HUES6 (cell line): Measurements from ENCODE around the gene SERBP1.
"Not testable (repeated sequence)": the region's sequence is repeated elsewhere in the genome, so short reads cannot be mapped to it uniquely, and the experiment has no call there.

ENCODE experiments used
- H3K27ac ChIP-seq: 2 replicates; pipeline ENCODE4 v1.7.0; 2013; ENCODE audit warnings: low read depth, mild to moderate bottlenecking, low read length, inconsistent platforms
- H3K27me3 ChIP-seq: 2 replicates; pipeline ENCODE4 v1.6.1; 2013; ENCODE audit warnings: low read length; ENCODE audit not compliant: control insufficient read depth, insufficient read depth
- H3K36me3 ChIP-seq: 2 replicates; pipeline ENCODE4 v1.6.1; 2013; ENCODE audit warnings: low read length; ENCODE audit not compliant: control insufficient read depth, insufficient read depth
- H3K4me1 ChIP-seq: 2 replicates; pipeline ENCODE4 v1.6.1; 2013; ENCODE audit warnings: low read length; ENCODE audit not compliant: control insufficient read depth, insufficient read depth
- H3K4me3 ChIP-seq: 2 replicates; pipeline ENCODE4 v1.5.1; 2013; ENCODE audit warnings: low read depth, low read length
- H3K9ac ChIP-seq: one replicate; pipeline ENCODE4 v1.6.1; 2013; ENCODE audit warnings: mild to moderate bottlenecking, low read length
- H3K9me3 ChIP-seq: 2 replicates; pipeline ENCODE4 v1.6.1; 2013; ENCODE audit warnings: low read depth, low read length; ENCODE audit not compliant: control insufficient read depth, insufficient read depth

SERBP1 gene

GRCh38 chr1:67429011-67429527, 1.1 kb downstream of the SERBP1 start:
- Histone ChIP-seq H3K4me3 (peak overlapping the region; percentile 79), H3K27ac (peak overlapping the region; percentile 87), H3K27me3 (no peaks in the 10 kb centered on the region), H3K4me1 (peaks cover 14% of the 10 kb centered on the region), H3K36me3 (peaks cover 55% of the 10 kb centered on the region), H3K9me3 (no peaks in the 10 kb centered on the region), H3K9ac (peak overlapping the region; percentile 98)

DNA sequence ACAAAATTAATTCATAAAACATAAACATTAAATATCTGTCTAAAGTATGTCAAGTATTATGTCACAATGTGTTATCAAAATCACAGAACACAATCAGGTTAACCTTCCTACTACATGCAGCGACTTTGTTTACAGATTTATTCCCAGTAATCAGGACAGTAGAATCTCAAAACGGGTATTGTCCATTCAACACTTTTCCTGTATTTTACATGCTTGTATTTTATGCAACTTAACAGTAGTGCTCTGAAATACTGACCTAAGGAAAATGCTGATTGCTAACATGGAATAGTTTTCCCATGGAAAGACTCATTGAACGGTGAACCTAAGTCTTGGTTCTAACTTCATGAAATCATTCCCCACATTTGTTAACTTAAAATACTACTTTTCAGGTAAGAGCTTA, 2.3 kb downstream of the SERBP1 start:
- H3K4me3 ChIP-seq = peak overlapping the region; percentile 79
- peak overlapping the region; percentile 56 for H3K9ac ChIP-seq
- H3K27ac ChIP-seq = no peak overlapping the region
- H3K27me3 ChIP-seq = no peaks in the 10 kb centered on the region
- H3K36me3 ChIP-seq = peaks cover 66% of the 10 kb centered on the region
- H3K4me1 ChIP-seq = peaks cover 14% of the 10 kb centered on the region
- H3K9me3 ChIP-seq = no peaks in the 10 kb centered on the region

DNA sequence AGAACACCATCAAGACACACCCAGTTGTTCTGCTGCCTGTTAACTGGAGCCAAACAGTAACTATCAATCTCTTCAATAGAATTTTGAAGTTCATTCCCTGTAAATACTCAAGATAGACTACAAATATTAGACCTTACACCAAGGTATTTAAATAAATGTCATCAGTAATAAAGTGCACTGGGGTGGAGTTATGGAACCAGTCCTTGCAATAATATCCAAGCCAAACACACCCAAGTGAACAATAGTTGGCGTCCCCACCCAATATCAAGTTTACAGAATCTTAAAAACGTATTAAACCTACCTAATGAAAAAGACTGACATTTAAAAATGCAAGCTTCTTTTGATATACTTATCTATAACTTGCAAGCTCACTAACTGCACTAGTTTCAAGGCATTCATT, 2.7 kb downstream of the SERBP1 start:
- Histone ChIP-seq H3K9ac (no peak overlapping the region), H3K27ac (no peak overlapping the region), H3K4me1 (peaks cover 13% of the 10 kb centered on the region), H3K4me3 (peak overlapping the region; percentile 79), H3K27me3 (no peaks in the 10 kb centered on the region), H3K9me3 (no peaks in the 10 kb centered on the region), H3K36me3 (peaks cover 71% of the 10 kb centered on the region)

- H3K4me1 ChIP-seq = no peaks in the 10 kb centered on the region
- H3K27ac ChIP-seq = no peak overlapping the region
- H3K27me3 ChIP-seq = no peaks in the 10 kb centered on the region
- no peak overlapping the region for H3K4me3 ChIP-seq
- no peak overlapping the region for H3K9ac ChIP-seq
- peaks cover 100% of the 10 kb centered on the region for H3K36me3 ChIP-seq
- no peaks in the 10 kb centered on the region for H3K9me3 ChIP-seq
Measured at GRCh38 chr1:67420835-67421492, 9.2 kb downstream of the SERBP1 start.

DNA sequence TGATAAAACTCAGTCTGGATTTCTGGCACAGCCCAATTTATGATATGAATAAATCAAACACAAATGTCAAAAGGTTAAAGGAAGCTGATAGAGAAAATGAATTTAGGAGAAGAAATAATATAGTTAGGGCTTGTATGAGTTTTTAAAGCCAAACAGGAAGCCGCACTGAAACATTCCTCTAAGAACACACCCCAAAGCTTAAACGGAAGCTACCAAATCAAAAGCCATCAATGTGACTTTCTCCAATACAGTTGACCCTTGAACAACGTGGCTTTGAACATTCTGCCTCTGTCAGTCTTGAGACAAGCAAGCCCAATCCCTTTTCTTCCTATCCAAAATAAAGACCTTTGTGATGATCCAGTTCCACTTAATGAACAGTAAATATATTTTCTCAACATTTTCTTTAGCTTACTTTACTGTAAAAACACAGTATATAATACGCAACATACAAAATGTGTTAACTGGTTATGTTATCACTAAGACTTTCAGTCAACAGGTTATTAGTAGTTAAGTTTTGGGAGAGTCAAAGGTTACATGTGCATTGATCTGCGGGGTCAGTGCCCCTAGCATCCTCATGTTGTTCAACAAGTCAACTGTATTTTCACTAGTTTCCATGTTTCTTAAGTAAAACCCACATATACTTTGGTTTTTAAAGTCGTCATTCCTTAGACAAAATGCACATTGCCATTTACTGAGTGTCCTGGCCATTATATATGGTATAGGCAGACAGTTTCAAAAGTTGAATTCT, 11.2 kb downstream of the SERBP1 start:
- H3K9me3 ChIP-seq = no peaks in the 10 kb centered on the region
- H3K9ac ChIP-seq = no peak overlapping the region
- no peaks in the 10 kb centered on the region for H3K27me3 ChIP-seq
- H3K4me1 ChIP-seq = no peaks in the 10 kb centered on the region
- H3K27ac ChIP-seq = no peak overlapping the region
- peaks cover 100% of the 10 kb centered on the region for H3K36me3 ChIP-seq
- no peak overlapping the region for H3K4me3 ChIP-seq

- peaks cover 100% of the 10 kb centered on the region for H3K36me3 ChIP-seq
- not testable (repeated sequence) for H3K4me1 ChIP-seq, H3K9ac ChIP-seq, H3K4me3 ChIP-seq, H3K9me3 ChIP-seq, H3K27me3 ChIP-seq, H3K27ac ChIP-seq
Measured at GRCh38 chr1:67417733-67418132, 12.5 kb downstream of the SERBP1 start.

DNA sequence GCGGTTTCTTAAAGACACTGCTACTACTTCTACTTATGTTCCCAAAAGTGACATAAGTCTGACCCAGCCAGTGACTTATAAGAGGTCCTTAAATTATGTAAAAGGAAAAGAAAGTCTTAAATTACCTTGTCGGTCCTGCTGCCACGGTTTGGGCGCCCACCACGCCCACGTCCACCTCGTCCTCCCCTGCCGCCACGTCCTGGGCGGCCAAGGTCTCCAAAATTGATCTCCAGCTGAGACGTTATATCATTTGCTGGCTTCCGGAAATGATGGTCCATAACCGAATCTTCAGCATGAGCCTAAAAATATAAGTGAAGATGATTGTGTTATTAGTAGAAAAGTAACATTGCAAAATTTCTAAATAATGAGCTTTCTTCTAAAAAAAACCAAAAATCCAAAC, 15.2 kb downstream of the SERBP1 start:
- Histone ChIP-seq H3K4me1 (no peaks in the 10 kb centered on the region), H3K27me3 (no peaks in the 10 kb centered on the region), H3K36me3 (peaks cover 97% of the 10 kb centered on the region), H3K9ac (no peak overlapping the region), H3K9me3 (no peaks in the 10 kb centered on the region), H3K27ac (no peak overlapping the region), H3K4me3 (no peak overlapping the region)

- H3K4me1 ChIP-seq = no peaks in the 10 kb centered on the region
- H3K27ac ChIP-seq = no peak overlapping the region
- H3K4me3 ChIP-seq = no peak overlapping the region
- H3K9me3 ChIP-seq = no peaks in the 10 kb centered on the region
- no peaks in the 10 kb centered on the region for H3K27me3 ChIP-seq
- H3K9ac ChIP-seq = no peak overlapping the region
- peaks cover 97% of the 10 kb centered on the region for H3K36me3 ChIP-seq
Measured at GRCh38 chr1:67414574-67414973, 15.6 kb downstream of the SERBP1 start.

- H3K4me3 ChIP-seq, H3K9me3 ChIP-seq, H3K9ac ChIP-seq, H3K4me1 ChIP-seq, H3K27me3 ChIP-seq, H3K27ac ChIP-seq: not testable (repeated sequence)
- H3K36me3 ChIP-seq = peaks cover 86% of the 10 kb centered on the region
Measured at GRCh38 chr1:67413101-67413500, 17.1 kb downstream of the SERBP1 start.

GRCh38 chr1:67408148-67408547, 22.1 kb downstream of the SERBP1 start:
- no peak overlapping the region for H3K4me3 ChIP-seq
- no peaks in the 10 kb centered on the region for H3K27me3 ChIP-seq
- no peaks in the 10 kb centered on the region for H3K9me3 ChIP-seq
- H3K4me1 ChIP-seq = 0 out of 2 replicates have a peak, but pooled peaks cover 2% of the 10 kb centered on the region
- H3K27ac ChIP-seq = no peak overlapping the region
- H3K36me3 ChIP-seq = peaks cover 40% of the 10 kb centered on the region
- no peak overlapping the region for H3K9ac ChIP-seq

- Histone ChIP-seq H3K4me1 (0 out of 2 replicates have a peak, but pooled peaks cover 2% of the 10 kb centered on the region), H3K9ac (no peak overlapping the region), H3K36me3 (peaks cover 35% of the 10 kb centered on the region), H3K4me3 (no peak overlapping the region), H3K27me3 (no peaks in the 10 kb centered on the region), H3K9me3 (no peaks in the 10 kb centered on the region), H3K27ac (no peak overlapping the region)
Measured at GRCh38 chr1:67407498-67407897, 22.7 kb downstream of the SERBP1 start.
